ENCODE data around the gene TTC7B.

Gene TTC7B

GRCh38 chr14:90720336-90720735 lies 95.9 kb downstream of the TTC7B start:
- H3K9me3 ChIP-seq (ENCODE audit: control insufficient read depth, low read length), result no peaks in the 10 kb centered on the region
- H3K4me3 ChIP-seq (ENCODE audit: insufficient read depth, low read depth, low read length), result no peak overlapping the region
- H3K4me1 ChIP-seq (ENCODE audit: control insufficient read depth, insufficient read depth, low read length), result no peaks in the 10 kb centered on the region
- 88 to 90% methylated on average over 6 to 7 of the region's 7 CpGs for WGBS, 2 experiments
- H3K27me3 ChIP-seq (ENCODE audit: control insufficient read depth, insufficient read depth, low read length, poor library complexity, severe bottlenecking), result no peaks in the 10 kb centered on the region
- no peak overlapping the region for H3K27ac ChIP-seq (ENCODE audit: insufficient read depth, low read depth, low read length, poor library complexity, severe bottlenecking)
- H3K36me3 ChIP-seq (ENCODE audit: control insufficient read depth, insufficient read depth, low read length), result no peaks in the 10 kb centered on the region

GRCh38 chr14:90717916-90718315 lies 98.3 kb downstream of the TTC7B start:
- Histone ChIP-seq H3K4me3 (ENCODE audit: insufficient read depth, low read depth, low read length) (no peak overlapping the region), H3K4me1 (ENCODE audit: control insufficient read depth, insufficient read depth, low read length) (no peaks in the 10 kb centered on the region), H3K27me3 (ENCODE audit: control insufficient read depth, insufficient read depth, low read length, poor library complexity, severe bottlenecking) (no peaks in the 10 kb centered on the region), H3K36me3 (ENCODE audit: control insufficient read depth, insufficient read depth, low read length) (no peaks in the 10 kb centered on the region), H3K9me3 (ENCODE audit: control insufficient read depth, low read length) (no peaks in the 10 kb centered on the region), H3K27ac (ENCODE audit: insufficient read depth, low read depth, low read length, poor library complexity, severe bottlenecking) (no peak overlapping the region)
- WGBS, 2 experiments, result 90 to 93% methylated on average over 3 of the region's 3 CpGs

GRCh38 chr14:90715993-90716392 lies 100.2 kb downstream of the TTC7B start:
- Histone ChIP-seq H3K4me1 (ENCODE audit: control insufficient read depth, insufficient read depth, low read length) (no peaks in the 10 kb centered on the region), H3K4me3 (ENCODE audit: insufficient read depth, low read depth, low read length) (no peak overlapping the region), H3K36me3 (ENCODE audit: control insufficient read depth, insufficient read depth, low read length) (no peaks in the 10 kb centered on the region), H3K27ac (ENCODE audit: insufficient read depth, low read depth, low read length, poor library complexity, severe bottlenecking) (no peak overlapping the region), H3K9me3 (ENCODE audit: control insufficient read depth, low read length) (no peaks in the 10 kb centered on the region), H3K27me3 (ENCODE audit: control insufficient read depth, insufficient read depth, low read length, poor library complexity, severe bottlenecking) (no peaks in the 10 kb centered on the region)
- 90 to 91% methylated on average over 4 of the region's 4 CpGs for WGBS, 2 experiments

- Histone ChIP-seq H3K4me3 (ENCODE audit: insufficient read depth, low read depth, low read length) (no peak overlapping the region), H3K27me3 (ENCODE audit: control insufficient read depth, insufficient read depth, low read length, poor library complexity, severe bottlenecking) (no peaks in the 10 kb centered on the region), H3K9me3 (ENCODE audit: control insufficient read depth, low read length) (no peaks in the 10 kb centered on the region), H3K27ac (ENCODE audit: insufficient read depth, low read depth, low read length, poor library complexity, severe bottlenecking) (no peak overlapping the region), H3K36me3 (ENCODE audit: control insufficient read depth, insufficient read depth, low read length) (no peaks in the 10 kb centered on the region), H3K4me1 (ENCODE audit: control insufficient read depth, insufficient read depth, low read length) (no peaks in the 10 kb centered on the region)
- WGBS, 2 experiments, result 93 to 98% methylated on average over 2 of the region's 2 CpGs
These were observed 100.7 kb downstream of the TTC7B start for GRCh38 chr14:90715495-90715894.

- no peak overlapping the region for H3K27ac ChIP-seq (ENCODE audit: insufficient read depth, low read depth, low read length, poor library complexity, severe bottlenecking)
- 97 to 100% methylated on average over 1 of the region's 1 CpG for WGBS, 2 experiments
- no peaks in the 10 kb centered on the region for H3K36me3 ChIP-seq (ENCODE audit: control insufficient read depth, insufficient read depth, low read length)
- no peaks in the 10 kb centered on the region for H3K9me3 ChIP-seq (ENCODE audit: control insufficient read depth, low read length)
- no peak overlapping the region for H3K4me3 ChIP-seq (ENCODE audit: insufficient read depth, low read depth, low read length)
- H3K27me3 ChIP-seq (ENCODE audit: control insufficient read depth, insufficient read depth, low read length, poor library complexity, severe bottlenecking), result no peaks in the 10 kb centered on the region
- H3K4me1 ChIP-seq (ENCODE audit: control insufficient read depth, insufficient read depth, low read length), result no peaks in the 10 kb centered on the region
These were observed 101.4 kb downstream of the TTC7B start for GRCh38 chr14:90714811-90715210.

GRCh38 chr14:90704738-90705392 lies 111.4 kb downstream of the TTC7B start:
- 94 to 96% methylated on average over 9 of the region's 9 CpGs for WGBS, 2 experiments
- Histone ChIP-seq H3K4me1 (ENCODE audit: control insufficient read depth, insufficient read depth, low read length) (no peaks in the 10 kb centered on the region), H3K4me3 (ENCODE audit: insufficient read depth, low read depth, low read length) (no peak overlapping the region), H3K36me3 (ENCODE audit: control insufficient read depth, insufficient read depth, low read length) (no peaks in the 10 kb centered on the region), H3K27ac (ENCODE audit: insufficient read depth, low read depth, low read length, poor library complexity, severe bottlenecking) (no peak overlapping the region), H3K27me3 (ENCODE audit: control insufficient read depth, insufficient read depth, low read length, poor library complexity, severe bottlenecking) (no peaks in the 10 kb centered on the region), H3K9me3 (ENCODE audit: control insufficient read depth, low read length) (no peaks in the 10 kb centered on the region)

- Histone ChIP-seq H3K27ac (ENCODE audit: insufficient read depth, low read depth, low read length, poor library complexity, severe bottlenecking) (no peak overlapping the region), H3K36me3 (ENCODE audit: control insufficient read depth, insufficient read depth, low read length) (no peaks in the 10 kb centered on the region), H3K4me1 (ENCODE audit: control insufficient read depth, insufficient read depth, low read length) (no peaks in the 10 kb centered on the region), H3K27me3 (ENCODE audit: control insufficient read depth, insufficient read depth, low read length, poor library complexity, severe bottlenecking) (no peaks in the 10 kb centered on the region), H3K9me3 (ENCODE audit: control insufficient read depth, low read length) (no peaks in the 10 kb centered on the region), H3K4me3 (ENCODE audit: insufficient read depth, low read depth, low read length) (no peak overlapping the region)
- 91 to 92% methylated on average over 14 of the region's 14 CpGs for WGBS, 2 experiments
These were observed 112.1 kb downstream of the TTC7B start for GRCh38 chr14:90703841-90704737.

GRCh38 chr14:90700933-90701776 lies 115.1 kb downstream of the TTC7B start:
- Histone ChIP-seq H3K27ac (ENCODE audit: insufficient read depth, low read depth, low read length, poor library complexity, severe bottlenecking) (no peak overlapping the region), H3K9me3 (ENCODE audit: control insufficient read depth, low read length) (no peaks in the 10 kb centered on the region), H3K36me3 (ENCODE audit: control insufficient read depth, insufficient read depth, low read length) (no peaks in the 10 kb centered on the region), H3K4me3 (ENCODE audit: insufficient read depth, low read depth, low read length) (no peak overlapping the region), H3K27me3 (ENCODE audit: control insufficient read depth, insufficient read depth, low read length, poor library complexity, severe bottlenecking) (no peaks in the 10 kb centered on the region), H3K4me1 (ENCODE audit: control insufficient read depth, insufficient read depth, low read length) (peaks cover 3% of the 10 kb centered on the region)
- 92 to 95% methylated on average over 15 of the region's 16 CpGs for WGBS, 2 experiments

GRCh38 chr14:90699016-90699415 lies 117.2 kb downstream of the TTC7B start:
- Histone ChIP-seq H3K4me3 (ENCODE audit: insufficient read depth, low read depth, low read length) (no peak overlapping the region), H3K36me3 (ENCODE audit: control insufficient read depth, insufficient read depth, low read length) (no peaks in the 10 kb centered on the region), H3K27me3 (ENCODE audit: control insufficient read depth, insufficient read depth, low read length, poor library complexity, severe bottlenecking) (no peaks in the 10 kb centered on the region), H3K4me1 (ENCODE audit: control insufficient read depth, insufficient read depth, low read length) (peaks cover 3% of the 10 kb centered on the region), H3K27ac (ENCODE audit: insufficient read depth, low read depth, low read length, poor library complexity, severe bottlenecking) (no peak overlapping the region), H3K9me3 (ENCODE audit: control insufficient read depth, low read length) (no peaks in the 10 kb centered on the region)
- WGBS, 2 experiments, result 92 to 97% methylated on average over 6 to 7 of the region's 7 CpGs

- Histone ChIP-seq H3K9me3 (ENCODE audit: control insufficient read depth, low read length) (no peaks in the 10 kb centered on the region), H3K4me3 (ENCODE audit: insufficient read depth, low read depth, low read length) (no peak overlapping the region), H3K27me3 (ENCODE audit: control insufficient read depth, insufficient read depth, low read length, poor library complexity, severe bottlenecking) (no peaks in the 10 kb centered on the region), H3K36me3 (ENCODE audit: control insufficient read depth, insufficient read depth, low read length) (no peaks in the 10 kb centered on the region), H3K27ac (ENCODE audit: insufficient read depth, low read depth, low read length, poor library complexity, severe bottlenecking) (no peak overlapping the region), H3K4me1 (ENCODE audit: control insufficient read depth, insufficient read depth, low read length) (peaks cover 3% of the 10 kb centered on the region)
- WGBS, 2 experiments, result 84 to 89% methylated on average over 7 of the region's 7 CpGs
These were observed 117.8 kb downstream of the TTC7B start for GRCh38 chr14:90698379-90698869.
